Skeletal muscle tissue (tissue), 4 donors: ENCODE data around the gene PIK3C2G. TPM values are rescaled to one million over a fixed set of nuclear protein-coding genes. Genes with fewer than 3 reads are reported as not detected.

ENCODE experiments used
- H3K27ac ChIP-seq: one replicate; pipeline ENCODE4 v1.7.0; 2013; ENCODE audit warnings: mild to moderate bottlenecking, low read depth, low read length, inconsistent platforms
- H3K27me3 ChIP-seq, 3 donors: one replicate each; pipeline ENCODE4 v1.7.0; 2013; ENCODE audit warnings: low read length in 3 of 3; ENCODE audit not compliant: control insufficient read depth in 3 of 3, insufficient read depth in 3 of 3
- H3K36me3 ChIP-seq, 3 donors: one replicate each; pipeline ENCODE4 v1.7.0; 2013; ENCODE audit warnings: low read length in 3 of 3; ENCODE audit not compliant: control insufficient read depth in 3 of 3, insufficient read depth in 3 of 3
- H3K4me1 ChIP-seq, 3 donors: one replicate each; pipeline ENCODE4 v1.7.0; 2013; ENCODE audit warnings: low read length in 3 of 3, mild to moderate bottlenecking in 3 of 3; ENCODE audit not compliant: control insufficient read depth in 3 of 3, insufficient read depth in 3 of 3
- H3K4me3 ChIP-seq, 3 donors: one replicate each; pipeline ENCODE4 v1.7.0; 2013; ENCODE audit warnings: low read length in 3 of 3
- H3K9ac ChIP-seq, 3 donors: one replicate each; pipeline ENCODE4 v1.7.0; 2013; ENCODE audit warnings: low read length in 3 of 3, mild to moderate bottlenecking in 3 of 3, moderate library complexity in 2 of 3, low read depth in 1 of 3
- H3K9me3 ChIP-seq, 3 donors: one replicate each; pipeline ENCODE4 v1.7.0; 2013; ENCODE audit warnings: low read length in 3 of 3; ENCODE audit not compliant: control insufficient read depth in 3 of 3
- total RNA-seq: library from RNA; depleted of rRNA; stranded (reverse); fragments of >200 nt; gene quantifications from one replicate; pipeline ENCODE4 v1.2.3, GENCODE V29; 2014
- donor health status: Osteomylitis.

Gene PIK3C2G
- total RNA-seq, 1 donor from 2014 or later: 0.52 TPM

GRCh38 chr12:18552829-18553228 is 291.5 kb downstream of the PIK3C2G start:
- Histone ChIP-seq H3K36me3 (no peaks in the 10 kb centered on the region), H3K27ac (no peak overlapping the region), H3K4me1 (no peaks in the 10 kb centered on the region), H3K27me3 (no peaks in the 10 kb centered on the region), H3K4me3 (no peak overlapping the region), H3K9me3 (no peaks in the 10 kb centered on the region), H3K9ac (no peak overlapping the region)

GRCh38 chr12:18556161-18556560 is 294.8 kb downstream of the PIK3C2G start:
- no peaks in the 10 kb centered on the region for H3K36me3 ChIP-seq
- no peak overlapping the region for H3K27ac ChIP-seq
- no peak overlapping the region for H3K4me3 ChIP-seq
- no peaks in the 10 kb centered on the region for H3K27me3 ChIP-seq
- no peaks in the 10 kb centered on the region for H3K9me3 ChIP-seq
- H3K9ac ChIP-seq: no peak overlapping the region
- H3K4me1 ChIP-seq: no peaks in the 10 kb centered on the region

GRCh38 chr12:18559242-18559641 is 297.9 kb downstream of the PIK3C2G start:
- Histone ChIP-seq H3K27ac (no peak overlapping the region), H3K9ac (no peak overlapping the region), H3K9me3 (no peaks in the 10 kb centered on the region), H3K4me1 (no peaks in the 10 kb centered on the region), H3K36me3 (no peaks in the 10 kb centered on the region), H3K27me3 (no peaks in the 10 kb centered on the region), H3K4me3 (no peak overlapping the region)

- Histone ChIP-seq H3K9me3 (no peaks in the 10 kb centered on the region), H3K4me3 (no peak overlapping the region), H3K27me3 (no peaks in the 10 kb centered on the region), H3K36me3 (no peaks in the 10 kb centered on the region), H3K27ac (no peak overlapping the region), H3K9ac (no peak overlapping the region), H3K4me1 (no peaks in the 10 kb centered on the region)
Observed at GRCh38 chr12:18562531-18562930, 301.2 kb downstream of the PIK3C2G start.

GRCh38 chr12:18564306-18564705 is 303.0 kb downstream of the PIK3C2G start:
- Histone ChIP-seq H3K36me3 (no peaks in the 10 kb centered on the region), H3K27ac (no peak overlapping the region), H3K9ac (no peak overlapping the region), H3K27me3 (no peaks in the 10 kb centered on the region), H3K4me3 (no peak overlapping the region), H3K9me3 (no peaks in the 10 kb centered on the region), H3K4me1 (no peaks in the 10 kb centered on the region)

- H3K4me3 ChIP-seq: no peak overlapping the region
- no peaks in the 10 kb centered on the region for H3K9me3 ChIP-seq
- no peak overlapping the region for H3K27ac ChIP-seq
- H3K27me3 ChIP-seq: no peaks in the 10 kb centered on the region
- H3K9ac ChIP-seq: no peak overlapping the region
- H3K4me1 ChIP-seq: no peaks in the 10 kb centered on the region
- no peaks in the 10 kb centered on the region for H3K36me3 ChIP-seq
Observed at GRCh38 chr12:18567787-18568186, 306.5 kb downstream of the PIK3C2G start.

- no peaks in the 10 kb centered on the region for H3K4me1 ChIP-seq
- no peak overlapping the region for H3K4me3 ChIP-seq
- H3K9me3 ChIP-seq: no peaks in the 10 kb centered on the region
- no peak overlapping the region for H3K9ac ChIP-seq
- H3K27me3 ChIP-seq: no peaks in the 10 kb centered on the region
- H3K36me3 ChIP-seq: no peaks in the 10 kb centered on the region
- H3K27ac ChIP-seq: no peak overlapping the region
Observed at GRCh38 chr12:18570543-18570942, 309.2 kb downstream of the PIK3C2G start.

GRCh38 chr12:18576104-18576626 is 314.8 kb downstream of the PIK3C2G start:
- no peak overlapping the region for H3K9ac ChIP-seq
- H3K27me3 ChIP-seq: no peaks in the 10 kb centered on the region
- no peaks in the 10 kb centered on the region for H3K4me1 ChIP-seq
- H3K9me3 ChIP-seq: no peaks in the 10 kb centered on the region
- H3K36me3 ChIP-seq: no peaks in the 10 kb centered on the region
- no peak overlapping the region for H3K27ac ChIP-seq
- H3K4me3 ChIP-seq: no peak overlapping the region

- Histone ChIP-seq H3K4me3 (no peak overlapping the region), H3K27ac (no peak overlapping the region), H3K9me3 (no peaks in the 10 kb centered on the region), H3K4me1 (no peaks in the 10 kb centered on the region), H3K27me3 (no peaks in the 10 kb centered on the region), H3K9ac (no peak overlapping the region), H3K36me3 (no peaks in the 10 kb centered on the region)
Observed at GRCh38 chr12:18576648-18577047, 315.3 kb downstream of the PIK3C2G start.

- Histone ChIP-seq H3K9me3 (peaks cover 0 to under 1% (median 0%) of the 10 kb centered on the region in 3 donors), H3K4me3 (no peak overlapping the region), H3K4me1 (no peaks in the 10 kb centered on the region), H3K27ac (no peak overlapping the region), H3K27me3 (no peaks in the 10 kb centered on the region), H3K36me3 (no peaks in the 10 kb centered on the region), H3K9ac (no peak overlapping the region)
Observed at GRCh38 chr12:18578191-18578590, 316.9 kb downstream of the PIK3C2G start.

- no peak overlapping the region for H3K4me3 ChIP-seq
- no peak overlapping the region for H3K27ac ChIP-seq
- no peaks in the 10 kb centered on the region for H3K36me3 ChIP-seq
- H3K9me3 ChIP-seq: peaks cover 0 to 4% (median 0%) of the 10 kb centered on the region in 3 donors
- no peaks in the 10 kb centered on the region for H3K4me1 ChIP-seq
- H3K9ac ChIP-seq: no peak overlapping the region
- H3K27me3 ChIP-seq: no peaks in the 10 kb centered on the region
Observed at GRCh38 chr12:18580291-18580690, 319.0 kb downstream of the PIK3C2G start.
